DMS 273 (cell line): ENCODE data around the gene ZSCAN4.

ENCODE experiments used
- DNase-seq: peaks from one replicate; lab custom pipeline; 2025; ENCODE audit not compliant: unreplicated experiment; lab: John Stamatoyannopoulos, UW

ZSCAN4 gene

GRCh38 chr19:57672466-57672865 lies 3.7 kb downstream of the ZSCAN4 start:
- DNase-seq = no peak

- DNase-seq = no peak
Observed at GRCh38 chr19:57675881-57676280, 7.1 kb downstream of the ZSCAN4 start.

GRCh38 chr19:57682226-57682766 lies 13.6 kb downstream of the ZSCAN4 start:
- DNase-seq = no peak

GRCh38 chr19:57686727-57687126 lies 18.0 kb downstream of the ZSCAN4 start:
- DNase-seq = no peak

GRCh38 chr19:57687363-57688010 lies 18.8 kb downstream of the ZSCAN4 start:
- DNase-seq = no peak

GRCh38 chr19:57688011-57688763 lies 19.5 kb downstream of the ZSCAN4 start:
- DNase-seq = no peak

- no peak for DNase-seq
Observed at GRCh38 chr19:57689750-57690149, 21.0 kb downstream of the ZSCAN4 start.

GRCh38 chr19:57701625-57702024 lies 32.9 kb downstream of the ZSCAN4 start:
- no peak for DNase-seq

GRCh38 chr19:57706346-57706745 lies 37.6 kb downstream of the ZSCAN4 start:
- DNase-seq = no peak

- no peak for DNase-seq
Observed at GRCh38 chr19:57708641-57709361, 40.1 kb downstream of the ZSCAN4 start, which contains the start of gene ZNF154. Gene ZNF154, minus strand, starts transcription at chr19:57709204. Its CDS starts 233 bp downstream, at chr19:57708971.

GRCh38 chr19:57709616-57710015 lies 40.9 kb downstream of the ZSCAN4 start:
- no peak for DNase-seq

- DNase-seq = no peak
Observed at GRCh38 chr19:57712222-57712621, 43.5 kb downstream of the ZSCAN4 start.

- peak; percentile 73 for DNase-seq
Observed at GRCh38 chr19:57719424-57719823, 50.7 kb downstream of the ZSCAN4 start.

- peak; percentile 94 for DNase-seq
Observed at GRCh38 chr19:57719901-57720519, 51.3 kb downstream of the ZSCAN4 start.

- no peak for DNase-seq
Observed at GRCh38 chr19:57720878-57721277, 52.1 kb downstream of the ZSCAN4 start.
